GM12878 (cell line): ENCODE results near the gene SETBP1. TPM values are rescaled to one million over a fixed set of nuclear protein-coding genes. Genes with fewer than 3 reads are reported as not detected.

ENCODE experiments used
- ATAC-seq: fragments of 200-7000 bp; cut with Tn5 transposase; 3 replicates; pipeline ENCODE4 v1.9.1; 2020; ENCODE audit warnings: mild to moderate bottlenecking, moderate library complexity
- BruUV-seq: library from RNA; stranded (reverse); fragments of 400-500 nt; replicated peaks from 2 replicates; lab custom pipeline; 2021; lab: Mats Ljungman, UMichigan
- CTCF ChIA-PET: fragments of 300-600 bp; sonication (Branson Sonifier 250); formaldehyde crosslinking; extraction: SDS; loops from one replicate; lab custom pipeline; 2021; ENCODE audit warnings: inconsistent platforms; lab: Yijun Ruan, JAX
- POLR2A ChIA-PET: fragments of 350-600 bp; formaldehyde crosslinking; extraction: SDS; loops from one replicate; lab custom pipeline; 2021; ENCODE audit warnings: inconsistent platforms; lab: Charles Lee
- RAD21 ChIA-PET: fragments of 300-600 bp; sonication (Branson Sonifier 250); formaldehyde crosslinking; loops from one replicate; lab custom pipeline; 2023; ENCODE audit warnings: antibody characterized with exemption; ENCODE audit not compliant: unreplicated experiment; lab: Charles Lee
- SMC1A ChIA-PET: fragments of 300-600 bp; sonication (Branson Sonifier 250); formaldehyde crosslinking; loops from one replicate; lab custom pipeline; 2023; ENCODE audit not compliant: unreplicated experiment, uncharacterized antibody; lab: Charles Lee
- DNase-seq: peaks from one replicate; pipeline ENCODE4 v3.0.0-alpha.2; 2011; ENCODE audit warnings: low read depth, low spot score
- FAIRE-seq: peaks from 3 replicates; lab custom pipeline; 2011; peaks lifted over from hg19 to GRCh38; lab: Jason Lieb, UNC
- H2AFZ ChIP-seq: 2 replicates; pipeline ENCODE4 v1.6.0; 2011; ENCODE audit warnings: low read depth, low read length, control low read depth; ENCODE audit not compliant: control insufficient read depth
- H3K27ac ChIP-seq: 2 replicates; pipeline ENCODE4 v1.5.1; 2011; ENCODE audit warnings: control low read depth; ENCODE audit not compliant: control insufficient read depth, insufficient read depth
- H3K27me3 ChIP-seq, 2 experiments: replicated peaks in 1 of 2; 2 replicates each; pipeline versions ENCODE4 v1.6.0 to v1.6.1; 2011; ENCODE audit warnings: low read length in 1 of 2; ENCODE audit not compliant: control insufficient read depth in 2 of 2, insufficient read depth in 2 of 2
- H3K36me3 ChIP-seq, 2 experiments: 2 replicates each; pipeline ENCODE4 v1.5.1; 2011; ENCODE audit warnings: low read length in 1 of 2; ENCODE audit not compliant: control insufficient read depth in 2 of 2, insufficient read depth in 2 of 2
- H3K4me1 ChIP-seq: 2 replicates; pipeline ENCODE4 v1.6.1; 2011; ENCODE audit warnings: mild to moderate bottlenecking, low read length, moderate library complexity, mixed read lengths; ENCODE audit not compliant: control insufficient read depth, insufficient read depth
- H3K4me2 ChIP-seq: 2 replicates; pipeline ENCODE4 v1.6.0; 2011; ENCODE audit warnings: control low read depth; ENCODE audit not compliant: control insufficient read depth, insufficient read depth
- H3K4me3 ChIP-seq: fragments of 200-600 bp; sonication (generic); 2 replicates; pipeline ENCODE4 v1.5.1; 2016
- H3K79me2 ChIP-seq: 2 replicates; pipeline ENCODE4 v1.6.0; 2011; ENCODE audit warnings: low read length; ENCODE audit not compliant: control insufficient read depth, insufficient read depth
- H3K9ac ChIP-seq: 2 replicates; pipeline ENCODE4 v1.8.0; 2011; ENCODE audit warnings: low read length, control low read depth, mixed read lengths; ENCODE audit not compliant: control insufficient read depth, insufficient read depth
- H3K9me3 ChIP-seq: replicated peaks from 3 replicates; pipeline ENCODE4 v1.5.1; 2011; ENCODE audit warnings: mild to moderate bottlenecking, low read length; ENCODE audit not compliant: control insufficient read depth, insufficient read depth
- H4K20me1 ChIP-seq: 2 replicates; pipeline ENCODE4 v1.6.0; 2011; ENCODE audit not compliant: control insufficient read depth, insufficient read depth
- CBX5 ChIP-seq: sonication (generic); IDR thresholded peaks from 2 replicates; pipeline ENCODE4 v1.6.1; 2016; ENCODE audit warnings: low read depth, moderate library complexity, mild to moderate bottlenecking, inconsistent platforms
- CHD1 ChIP-seq: IDR thresholded peaks from 2 replicates; pipeline ENCODE4 v1.6.1; 2012; ENCODE audit warnings: low read depth, low read length, improper control_type of control experiment
- DPF2 ChIP-seq: fragments of 450-650 bp; IDR thresholded peaks from 2 replicates; pipeline ENCODE4 v1.6.1; 2017; ENCODE audit warnings: mild to moderate bottlenecking
- NFIC ChIP-seq: IDR thresholded peaks from 2 replicates; pipeline ENCODE4 v1.6.1; 2012; ENCODE audit warnings: low read depth, mild to moderate bottlenecking, inconsistent platforms, low read length, moderate library complexity
- SRF ChIP-seq, 2 experiments: IDR thresholded peaks; 2 replicates each; pipeline ENCODE4 v1.6.1; 2011; ENCODE audit warnings: low read depth in 2 of 2, low read length in 2 of 2, mild to moderate bottlenecking in 1 of 2, moderate library complexity in 1 of 2
- ZBTB33 ChIP-seq: fragments of 450-650 bp; IDR thresholded peaks from 2 replicates; pipeline ENCODE4 v1.6.1; 2017; ENCODE audit warnings: mild to moderate bottlenecking
- ZNF687 ChIP-seq: fragments of 450-650 bp; IDR thresholded peaks from 2 replicates; pipeline ENCODE4 v1.6.1; 2017; ENCODE audit warnings: mild to moderate bottlenecking, moderate library complexity
- in situ Hi-C: fragments of 300-500 bp; cut with MboI; formaldehyde crosslinking; loops from 9 replicates; pipeline ENCODE4 v1.14.3; 2018; ENCODE audit warnings: mixed read lengths
- intact Hi-C: fragments of 100-400 bp; cut with micrococcal nuclease; formaldehyde crosslinking; loops from one replicate; pipeline ENCODE4 v1.14.2; 2022; ENCODE audit not compliant: unreplicated experiment
- polyA plus RNA-seq, 11 experiments: library from polyadenylated mRNA; depleted of rRNA in 4 of 11; unstranded in 6 of 11; stranded (reverse) in 5 of 11; fragments of >200 nt; fragmentation: Nextera tagmentation in 4 of 11; fragmentation: Illumina TruSeq in 1 of 11; extraction: Ambion mirVana in 4 of 11; extraction: Trizol in 1 of 11; gene quantifications; 1 replicate in 1 of 11; 2 replicates in 10 of 11; pipeline versions ENCODE4 v1.2.1 to v1.2.3, GENCODE V29; 2011 to 2016; ENCODE audit warnings: inconsistent platforms in 2 of 11, missing spikeins in 2 of 11, low read depth in 1 of 11
- total RNA-seq, 4 experiments: library from RNA; depleted of rRNA in 3 of 4; stranded (reverse); fragments of >200 nt in 3 of 4; fragmentation: Illumina TruSeq in 1 of 4; extraction: Trizol in 1 of 4; gene quantifications; 2 replicates each; pipeline versions ENCODE4 v1.2.1 to v1.2.3, GENCODE V29; 2013 to 2021

SETBP1 gene
- total and polyA plus RNA-seq, 10 of the 15 experiments (the other 5 are each of a cell fraction or from before 2014, with no cell fraction given) = 0.99 to 29.7 (median 8.3) TPM

GRCh38 chr18:44876755-44877154 lies 196.1 kb downstream of the SETBP1 start (continued):
- TF ChIP-seq ZBTB33 (no peak), CHD1 (no peak)

- ChIA-PET SMC1A (interaction anchor here (0.7 to 1.9 kb wide), 10 partner anchors 10 to 186 kb away, joined by 3 to 12 read pairs (median 3); no protein-coding TSS in a partner anchor), CTCF (interaction anchor here (0.6 to 1.5 kb wide), 6 partner anchors 10 to 744 kb away, joined by 3 to 10 read pairs (median 4); no protein-coding TSS in a partner anchor), RAD21 (interaction anchor here (1.0 to 1.6 kb wide), 3 partner anchors 9 to 196 kb away, joined by 3 to 11 read pairs (median 3); no protein-coding TSS in a partner anchor), POLR2A (no interaction called here)
- intact Hi-C loops (no loop called here), in situ Hi-C loops (no loop called here)
- no peaks in the 10 kb centered on the region for H4K20me1 ChIP-seq
- H3K9me3 ChIP-seq = no peaks in the 10 kb centered on the region
- DNase-seq (no peak), ATAC-seq (no peak), FAIRE-seq (no peak)
- H3K27ac ChIP-seq = no peak overlapping the region
- H3K36me3 ChIP-seq = no peaks in the 10 kb centered on the region
- no peak overlapping the region for H3K4me2 ChIP-seq
- H2AFZ ChIP-seq = no peak overlapping the region
- no peak for TF ChIP-seq ZNF687
- peak; percentile 21; the same call in 1 of the 2 replicates for TF ChIP-seq NFIC
- TF ChIP-seq SRF (IDR thresholded peaks at IDR 0.05; ENCODE audit: low read depth in 2 of 2, low read length in 2 of 2) = no peak
- TF ChIP-seq CBX5 = no peak
- TF ChIP-seq DPF2 = no peak
- H3K9ac ChIP-seq = no peak overlapping the region
- BruUV-seq = no TSS peak
- no peaks in the 10 kb centered on the region for H3K79me2 ChIP-seq
- H3K4me1 ChIP-seq = no peaks in the 10 kb centered on the region
- H3K27me3 ChIP-seq = no peaks in the 10 kb centered on the region
- no peak overlapping the region for H3K4me3 ChIP-seq
Observed at GRCh38 chr18:44878335-44878734, 197.6 kb downstream of the SETBP1 start.
